Lower leg skin (tissue), 3 donors: ENCODE data around the gene GPD1.

Source experiments
- POLR2A ChIP-seq, 2 donors: fragments of 450-650 bp; IDR thresholded peaks; one replicate each; pipeline ENCODE4 v1.6.1; 2016 to 2017; ENCODE audit warnings: antibody characterized with exemption in 2 of 2, mild to moderate bottlenecking in 1 of 2, moderate library complexity in 1 of 2
- TF ChIP-seq, protein P1 (sequence below), 3 donors: fragments of 450-650 bp; IDR thresholded peaks; one replicate each; pipeline ENCODE4 v1.5.1; 2016; ENCODE audit warnings: antibody characterized with exemption in 3 of 3, mild to moderate bottlenecking in 3 of 3, moderate library complexity in 2 of 3

DNA sequence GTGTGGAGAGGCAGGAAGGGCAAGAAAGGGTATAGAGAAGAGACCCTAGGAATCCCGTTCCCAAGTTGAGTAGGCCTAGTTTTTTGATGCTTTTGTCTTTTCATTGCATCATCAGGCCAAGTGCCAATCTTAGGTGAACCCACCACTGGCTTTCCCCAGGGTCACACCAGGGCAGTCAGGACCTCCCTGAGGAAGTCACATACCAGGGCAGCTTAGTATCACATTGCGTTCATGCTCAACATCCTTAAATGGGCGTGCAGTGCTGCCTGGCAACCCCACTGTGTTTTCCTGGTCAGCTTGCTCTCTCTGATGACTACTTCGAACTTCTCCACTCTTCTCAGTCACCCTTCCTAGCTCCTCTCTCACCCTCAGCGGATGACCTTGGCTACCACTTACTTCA lies 37.4 kb upstream of the GPD1 start:
- no peak for TF ChIP-seq POLR2A (IDR thresholded peaks at IDR 0.05)
- TF ChIP-seq, protein P1, sequence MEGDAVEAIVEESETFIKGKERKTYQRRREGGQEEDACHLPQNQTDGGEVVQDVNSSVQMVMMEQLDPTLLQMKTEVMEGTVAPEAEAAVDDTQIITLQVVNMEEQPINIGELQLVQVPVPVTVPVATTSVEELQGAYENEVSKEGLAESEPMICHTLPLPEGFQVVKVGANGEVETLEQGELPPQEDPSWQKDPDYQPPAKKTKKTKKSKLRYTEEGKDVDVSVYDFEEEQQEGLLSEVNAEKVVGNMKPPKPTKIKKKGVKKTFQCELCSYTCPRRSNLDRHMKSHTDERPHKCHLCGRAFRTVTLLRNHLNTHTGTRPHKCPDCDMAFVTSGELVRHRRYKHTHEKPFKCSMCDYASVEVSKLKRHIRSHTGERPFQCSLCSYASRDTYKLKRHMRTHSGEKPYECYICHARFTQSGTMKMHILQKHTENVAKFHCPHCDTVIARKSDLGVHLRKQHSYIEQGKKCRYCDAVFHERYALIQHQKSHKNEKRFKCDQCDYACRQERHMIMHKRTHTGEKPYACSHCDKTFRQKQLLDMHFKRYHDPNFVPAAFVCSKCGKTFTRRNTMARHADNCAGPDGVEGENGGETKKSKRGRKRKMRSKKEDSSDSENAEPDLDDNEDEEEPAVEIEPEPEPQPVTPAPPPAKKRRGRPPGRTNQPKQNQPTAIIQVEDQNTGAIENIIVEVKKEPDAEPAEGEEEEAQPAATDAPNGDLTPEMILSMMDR (IDR thresholded peaks at IDR 0.05) = no peak
